ENCODE results near the gene SLC12A9. TPM values are rescaled to one million over a fixed set of nuclear protein-coding genes. Genes with fewer than 3 reads are reported as not detected.

The SLC12A9 gene
- total RNA-seq, 4 donors from 2014 or later = 8.2 to 13.9 (median 11.8) TPM

DNA sequence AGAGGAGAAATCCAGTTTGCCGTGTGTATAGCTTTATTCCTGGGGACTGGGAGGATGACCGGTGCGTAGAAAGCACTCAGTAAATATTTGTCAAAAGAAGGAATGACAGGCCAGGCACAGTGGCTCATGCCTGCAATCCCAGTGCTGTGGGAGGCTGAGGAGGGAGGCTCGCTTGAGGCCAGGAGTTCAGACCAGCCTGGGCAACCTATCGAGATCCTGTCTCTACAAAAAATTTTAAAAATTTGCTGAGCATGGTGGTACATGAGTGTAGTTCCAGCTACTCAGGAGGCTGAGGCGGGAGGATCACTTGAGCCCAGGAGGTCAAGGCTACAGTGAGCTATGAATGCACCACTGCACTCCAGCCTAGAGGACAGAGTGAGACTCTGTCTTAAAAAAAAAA lies 41.0 kb upstream of the SLC12A9 start:
- TF ChIP-seq, protein P1, sequence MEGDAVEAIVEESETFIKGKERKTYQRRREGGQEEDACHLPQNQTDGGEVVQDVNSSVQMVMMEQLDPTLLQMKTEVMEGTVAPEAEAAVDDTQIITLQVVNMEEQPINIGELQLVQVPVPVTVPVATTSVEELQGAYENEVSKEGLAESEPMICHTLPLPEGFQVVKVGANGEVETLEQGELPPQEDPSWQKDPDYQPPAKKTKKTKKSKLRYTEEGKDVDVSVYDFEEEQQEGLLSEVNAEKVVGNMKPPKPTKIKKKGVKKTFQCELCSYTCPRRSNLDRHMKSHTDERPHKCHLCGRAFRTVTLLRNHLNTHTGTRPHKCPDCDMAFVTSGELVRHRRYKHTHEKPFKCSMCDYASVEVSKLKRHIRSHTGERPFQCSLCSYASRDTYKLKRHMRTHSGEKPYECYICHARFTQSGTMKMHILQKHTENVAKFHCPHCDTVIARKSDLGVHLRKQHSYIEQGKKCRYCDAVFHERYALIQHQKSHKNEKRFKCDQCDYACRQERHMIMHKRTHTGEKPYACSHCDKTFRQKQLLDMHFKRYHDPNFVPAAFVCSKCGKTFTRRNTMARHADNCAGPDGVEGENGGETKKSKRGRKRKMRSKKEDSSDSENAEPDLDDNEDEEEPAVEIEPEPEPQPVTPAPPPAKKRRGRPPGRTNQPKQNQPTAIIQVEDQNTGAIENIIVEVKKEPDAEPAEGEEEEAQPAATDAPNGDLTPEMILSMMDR (IDR thresholded peaks at IDR 0.05; ENCODE audit: low read depth) = no peak

DNA sequence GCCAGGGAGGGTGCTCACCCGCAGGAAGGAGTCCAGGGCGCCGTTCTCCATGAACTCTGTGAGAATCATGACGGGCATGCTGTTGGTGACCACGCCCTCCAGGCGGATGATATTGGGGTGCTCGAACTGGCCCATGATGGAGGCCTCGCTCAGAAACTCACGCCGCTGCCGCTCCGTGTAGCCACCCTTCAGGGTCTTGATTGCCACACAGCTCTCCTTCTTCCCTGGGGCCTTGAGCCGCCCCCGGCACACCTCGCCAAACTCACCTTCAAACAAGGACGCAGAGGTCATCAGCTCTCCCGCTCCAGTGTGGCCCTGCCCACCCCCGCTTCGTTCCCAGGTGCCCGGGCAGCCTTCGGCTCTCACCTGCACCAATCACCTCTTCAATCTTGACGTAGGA lies 39.8 kb upstream of the SLC12A9 start:
- TF ChIP-seq, protein P1 (IDR thresholded peaks at IDR 0.05; ENCODE audit: low read depth) = no peak

DNA sequence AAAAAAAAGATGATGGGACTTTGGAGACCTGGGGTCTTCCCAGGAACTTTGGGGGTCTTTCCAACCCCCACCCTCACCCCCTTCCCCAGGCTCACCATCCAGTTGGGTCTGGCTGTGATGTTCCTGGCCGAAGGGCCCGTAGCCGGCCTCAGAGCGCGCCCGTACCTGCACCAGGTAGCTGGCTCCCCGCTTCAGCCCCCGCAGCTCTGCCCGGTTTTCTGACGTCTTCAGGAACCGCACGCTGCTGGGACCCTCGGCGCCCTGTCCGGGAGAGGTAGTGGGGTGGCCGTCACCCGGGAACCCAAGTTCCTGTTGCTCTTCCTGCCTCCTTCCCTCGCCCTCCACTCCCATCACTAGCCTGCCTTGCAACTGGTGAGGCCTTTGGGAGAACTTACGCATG lies 35.4 kb upstream of the SLC12A9 start:
- TF ChIP-seq, protein P1 (IDR thresholded peaks at IDR 0.05; ENCODE audit: low read depth) = no peak

DNA sequence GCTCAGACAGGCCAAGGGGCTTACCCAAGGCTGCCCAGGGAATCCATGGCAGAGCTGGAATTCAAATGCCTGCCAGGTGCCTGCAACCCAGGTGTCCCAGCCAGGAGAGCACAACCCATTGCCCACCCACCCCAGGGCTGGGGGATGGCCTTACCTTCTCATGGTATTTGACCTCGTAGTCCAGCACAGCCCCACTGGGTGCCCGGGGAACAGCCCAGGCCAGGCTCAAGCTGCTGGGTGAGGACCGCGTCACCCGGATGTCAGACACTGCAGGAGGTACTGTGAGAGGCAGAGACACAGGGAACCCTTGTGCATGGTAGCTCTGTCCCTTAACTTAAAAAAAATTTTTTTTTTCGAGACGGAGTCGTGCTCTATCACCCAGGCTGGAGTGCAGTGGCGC lies 34.1 kb upstream of the SLC12A9 start:
- TF ChIP-seq, protein P1 (IDR thresholded peaks at IDR 0.05; ENCODE audit: low read depth) = no peak

DNA sequence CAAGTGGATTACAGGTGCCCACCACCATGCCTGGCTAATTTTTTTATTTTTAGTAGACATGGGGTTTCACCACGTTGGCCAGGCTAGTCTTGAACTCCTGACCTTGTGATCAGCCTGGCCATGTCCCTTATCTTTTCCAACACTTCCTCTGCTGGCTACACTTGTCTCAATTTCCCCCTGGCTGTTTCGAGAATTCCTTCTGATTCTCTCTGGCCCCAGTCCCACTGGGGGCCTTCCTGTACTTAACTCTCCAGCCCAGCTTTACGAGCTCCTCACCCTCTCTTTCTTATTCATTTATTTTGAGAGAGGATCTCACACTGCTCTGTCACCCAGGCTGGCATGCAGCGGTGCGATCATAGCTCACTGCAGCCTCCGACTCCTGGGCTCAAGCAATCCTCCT lies 33.7 kb upstream of the SLC12A9 start:
- TF ChIP-seq, protein P1 (IDR thresholded peaks at IDR 0.05; ENCODE audit: low read depth) = no peak

DNA sequence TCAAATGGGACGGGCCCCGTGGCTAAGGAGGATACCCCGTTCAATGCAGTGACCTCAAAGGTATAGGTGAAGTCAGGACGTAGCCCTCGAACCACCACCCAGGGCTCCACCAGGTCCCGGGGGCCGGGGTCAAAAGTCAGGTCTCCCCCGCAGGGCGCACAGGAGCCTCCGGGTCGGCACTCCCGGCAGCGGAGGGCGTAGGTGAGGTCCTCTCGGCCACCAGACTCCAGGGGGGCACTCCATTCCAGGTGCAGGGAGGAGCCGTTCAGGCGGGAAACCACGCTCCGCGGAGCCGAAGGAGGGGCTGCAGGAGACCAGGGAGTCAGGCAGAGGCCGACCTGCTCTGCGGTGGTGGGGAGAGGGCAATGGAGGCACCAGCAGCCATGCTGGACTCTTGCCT lies 32.9 kb upstream of the SLC12A9 start:
- TF ChIP-seq, protein P1 (IDR thresholded peaks at IDR 0.05; ENCODE audit: low read depth) = no peak

DNA sequence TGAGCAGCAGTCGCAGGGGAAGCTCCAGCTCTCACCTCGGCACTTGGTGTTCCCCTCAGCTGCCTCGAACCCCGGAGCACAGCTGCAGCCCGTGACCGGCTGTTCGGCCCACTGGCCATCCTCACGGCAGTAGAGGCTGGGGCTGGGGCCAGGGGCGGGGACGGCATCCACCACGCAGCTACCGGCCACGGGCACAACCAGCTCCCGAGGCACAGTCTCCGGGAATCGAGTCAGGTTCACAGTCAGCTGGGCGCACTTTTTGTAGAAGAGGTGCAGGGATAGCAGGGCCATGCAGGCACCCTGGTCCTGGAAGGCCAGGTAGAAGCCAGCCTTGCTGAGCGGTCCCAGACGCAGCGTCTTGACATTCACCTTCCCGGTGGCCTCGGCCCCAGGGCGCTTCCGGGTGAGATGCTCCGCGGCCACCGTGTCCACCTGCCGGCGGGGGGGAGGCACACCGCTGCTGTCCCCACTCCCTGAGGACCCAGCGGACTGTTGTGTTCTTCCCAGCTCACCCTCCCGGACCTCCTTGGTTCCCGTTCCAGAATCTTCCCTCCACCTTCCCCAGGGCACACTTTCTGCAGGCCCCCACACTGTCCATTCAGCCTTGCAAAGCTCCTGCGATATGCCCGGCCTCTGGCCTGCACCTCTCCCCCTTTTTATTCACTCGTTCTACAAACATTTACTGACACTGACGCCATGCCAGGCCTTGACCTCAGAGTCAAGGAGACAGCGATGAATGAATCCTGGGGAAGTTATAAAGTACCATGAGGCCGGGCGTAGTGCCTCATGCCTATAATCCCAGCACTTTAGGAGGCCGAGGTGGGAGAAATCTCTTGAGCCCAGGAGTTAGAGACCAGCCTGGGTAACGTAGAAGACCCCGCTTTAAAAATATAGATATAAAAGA lies 30.0 kb upstream of the SLC12A9 start:
- TF ChIP-seq, protein P1 (IDR thresholded peaks at IDR 0.05; ENCODE audit: low read depth) = no peak

Data from subcutaneous adipose tissue (tissue), 4 donors.